ENCODE measurements around the gene HDAC10. TPM values are rescaled to one million over a fixed set of nuclear protein-coding genes. Genes with fewer than 3 reads are reported as not detected.

HDAC10 gene
- total RNA-seq, 6 donors from 2014 or later, result 33.0 to 202 (median 53.1) TPM

GRCh38 chr22:50197000-50197800, 53.9 kb downstream of the HDAC10 start:
- ATAC-seq (ENCODE audit: low FRiP score in 2 of 2), result no peak
- Histone ChIP-seq H3K9me3 (no peaks in the 10 kb centered on the region), H3K4me1 (peaks cover 13 to 30% (median 23%) of the 10 kb centered on the region in 4 donors), H3K27ac (no peak overlapping the region), H3K36me3 (peaks cover 8 to 57% (median 44%) of the 10 kb centered on the region in 4 donors), H3K27me3 (no peaks in the 10 kb centered on the region), H3K4me3 (no peak overlapping the region)
- DNase-seq, result peak in 1 of 2 donors; percentile 77
- TF ChIP-seq POLR2AphosphoS5 (IDR thresholded peaks at IDR 0.05) (no peak), EP300 (IDR thresholded peaks at IDR 0.05) (no peak), CTCF (IDR thresholded peaks at IDR 0.05) (no peak), POLR2A (IDR thresholded peaks at IDR 0.05) (no peak)
- WGBS, 2 donors, result 93 to 100% methylated on average over 1 to 22 of the region's 23 CpGs

GRCh38 chr22:50196256-50196655, 54.8 kb downstream of the HDAC10 start:
- peak in 1 of 2 donors; percentile 80 for DNase-seq
- no peak for ATAC-seq (ENCODE audit: low FRiP score in 2 of 2)
- Histone ChIP-seq H3K9me3 (no peaks in the 10 kb centered on the region), H3K4me1 (peaks cover 7 to 31% (median 25%) of the 10 kb centered on the region in 4 donors), H3K27me3 (no peaks in the 10 kb centered on the region), H3K36me3 (peaks cover 8 to 57% (median 45%) of the 10 kb centered on the region in 4 donors), H3K4me3 (no peak overlapping the region), H3K27ac (no peak overlapping the region)
- TF ChIP-seq CTCF (IDR thresholded peaks at IDR 0.05) (no peak), EP300 (IDR thresholded peaks at IDR 0.05) (no peak), POLR2A (IDR thresholded peaks at IDR 0.05) (no peak), POLR2AphosphoS5 (IDR thresholded peaks at IDR 0.05) (no peak)
- WGBS, 2 donors, result 92 to 100% methylated on average over 1 to 15 of the region's 18 CpGs

Other genes starting within 250 kb of the HDAC10 start
- under 1 TPM in 1 of 6 donors, not detected in 5; 0.06 TPM for gene IL17REL, start 238.5 kb downstream of the HDAC10 start, total RNA-seq
- not detected for gene TTLL8, start 193.0 kb downstream of the HDAC10 start, total RNA-seq
- gene MLC1, start 165.8 kb downstream of the HDAC10 start, total RNA-seq, result 1 to 10 TPM in 4 of 6 donors, under 1 TPM in 2; 0.78 to 3.1 (median 1.2) TPM
- gene MOV10L1, start 161.3 kb downstream of the HDAC10 start, total RNA-seq, result 1 to 10 TPM in 3 of 6 donors, under 1 TPM in 2, not detected in 1; 0.47 to 3.1 (median 1.8) TPM
- gene PANX2, start 80.5 kb downstream of the HDAC10 start, total RNA-seq, result 10 to 100 TPM in 3 of 6 donors, 1 to 10 TPM in 3; 1.9 to 16.8 (median 7.1) TPM
- 10 to 100 TPM; 32.9 to 88.0 (median 56.3) TPM for gene TRABD, start 65.4 kb downstream of the HDAC10 start, total RNA-seq
- 100 to 1,000 TPM in 1 of 6 donors, 10 to 100 TPM in 5; 23.1 to 102 (median 28.9) TPM for gene SELENOO, start 50.3 kb downstream of the HDAC10 start, total RNA-seq
- 100 to 1,000 TPM in 2 of 6 donors, 10 to 100 TPM in 4; 43.2 to 216 (median 52.4) TPM for gene TUBGCP6, start 6.2 kb downstream of the HDAC10 start, total RNA-seq
- 10 to 100 TPM in 3 of 6 donors, 1 to 10 TPM in 3; 3.1 to 19.2 (median 10.1) TPM for gene MAPK12, start 10.4 kb upstream of the HDAC10 start, total RNA-seq
- gene MAPK11, start 19.1 kb upstream of the HDAC10 start, total RNA-seq, result 10 to 100 TPM in 1 of 6 donors, 1 to 10 TPM in 5; 3.1 to 27.3 (median 8.6) TPM
- 100 to 1,000 TPM; 218 to 407 (median 313) TPM for gene PLXNB2, start 56.4 kb upstream of the HDAC10 start, total RNA-seq
- 10 to 100 TPM in 5 of 6 donors, 1 to 10 TPM in 1; 9.5 to 24.1 (median 12.7) TPM for gene DENND6B, start 75.7 kb upstream of the HDAC10 start, total RNA-seq
- gene PPP6R2, start 92.1 kb upstream of the HDAC10 start, total RNA-seq, result 100 to 1,000 TPM in 2 of 6 donors, 10 to 100 TPM in 4; 53.0 to 264 (median 63.8) TPM
- 100 to 1,000 TPM in 1 of 6 donors, 10 to 100 TPM in 5; 44.6 to 117 (median 75.7) TPM for gene SBF1, start 223.8 kb upstream of the HDAC10 start, total RNA-seq
- gene ADM2, start 230.3 kb upstream of the HDAC10 start, total RNA-seq, result 1 to 10 TPM in 4 of 6 donors, under 1 TPM in 2; 0.30 to 3.1 (median 1.6) TPM
- not detected for gene MIOX, start 235.6 kb upstream of the HDAC10 start, total RNA-seq